A673 (cell line): ENCODE data around the gene ATF4.

Source experiments
- CTCF ChIP-seq: fragments of 300-800, 200-600 bp; sonication (generic); conservative IDR thresholded peaks from 2 replicates; pipeline ENCODE4 v1.5.1; 2017; ENCODE audit warnings: low read depth, mild to moderate bottlenecking, antibody characterized with exemption, low read length, moderate library complexity, mixed read lengths
- EZH2 ChIP-seq: fragments of 200-600 bp; sonication (generic); IDR thresholded peaks from 2 replicates; pipeline ENCODE4 v1.6.1; 2017; ENCODE audit warnings: borderline replicate concordance, low read depth, mild to moderate bottlenecking, mixed read lengths, antibody characterized with exemption, low read length; ENCODE audit not compliant: poor library complexity, severe bottlenecking

DNA sequence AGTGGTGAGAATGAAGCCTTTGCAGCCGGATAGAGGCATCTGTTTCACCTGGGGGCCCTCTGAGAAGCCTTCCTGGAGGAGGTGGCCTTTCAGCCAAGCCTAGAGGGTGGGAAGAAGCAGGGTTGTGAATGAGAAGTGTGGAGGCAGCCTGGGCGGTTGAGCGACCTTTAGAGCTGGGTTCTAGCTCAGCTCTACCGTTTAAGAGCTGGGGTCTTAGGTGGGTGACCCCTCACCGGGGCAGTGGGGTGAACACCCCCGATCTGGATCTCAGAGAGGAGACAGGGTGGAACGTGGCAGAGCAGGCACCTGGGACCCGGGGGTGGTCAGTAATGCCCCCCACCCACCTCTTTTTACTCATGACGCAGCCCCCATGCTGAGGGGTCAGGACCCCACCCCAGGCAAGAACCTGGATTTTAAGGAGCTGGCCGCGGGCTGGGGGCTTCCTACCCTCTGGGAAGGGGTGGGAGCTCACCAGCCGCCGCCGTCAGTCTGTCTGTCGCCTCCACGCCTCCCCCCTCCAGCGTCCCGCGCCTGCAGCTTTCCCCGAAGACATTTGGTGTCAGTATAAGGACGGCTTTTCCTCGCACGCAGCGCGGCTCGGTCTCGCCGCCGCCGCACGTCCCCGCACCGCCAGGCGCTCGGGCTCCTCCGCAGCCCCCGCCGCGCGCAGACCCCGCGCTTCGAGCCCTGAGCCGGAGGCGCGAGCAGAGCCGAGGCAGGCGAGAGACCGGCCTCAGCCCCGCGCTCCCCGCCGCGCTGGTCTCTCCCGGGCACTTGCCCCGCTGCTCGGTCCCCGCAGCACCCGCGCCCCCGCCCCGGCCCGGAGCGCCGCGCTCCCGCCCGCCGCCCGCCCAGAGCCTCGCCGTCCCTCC lies 36.8 kb downstream of the ATF4 start:
- peak; percentile 45 for TF ChIP-seq CTCF
- no peak for TF ChIP-seq EZH2
